ENCODE results near the gene CRACR2B.
A peak's percentile ranks its signal among the peaks of the same experiment; 100 is the strongest.

The CRACR2B gene

GRCh38 chr11:868802-869201 lies 41.1 kb downstream of the CRACR2B start:
- DNase-seq, result no peak

GRCh38 chr11:869399-870126 lies 41.8 kb downstream of the CRACR2B start:
- DNase-seq, result no peak

DNA sequence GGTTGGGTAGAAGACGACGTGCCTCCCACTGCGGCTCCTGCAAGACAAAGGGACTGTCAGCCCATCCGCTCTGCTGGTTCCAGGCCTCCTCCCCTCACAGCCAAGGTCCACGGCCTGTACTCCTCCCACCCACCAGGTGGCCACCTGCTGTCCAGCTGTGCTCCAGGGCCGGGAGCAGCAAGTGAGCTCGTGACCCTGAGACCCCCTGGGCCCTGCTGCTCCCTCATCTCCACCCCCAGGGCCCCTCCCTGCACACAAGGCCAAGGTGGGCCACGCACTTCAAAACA lies 42.4 kb downstream of the CRACR2B start:
- DNase-seq, result no peak

- no peak for DNase-seq
Observed at GRCh38 chr11:870418-870817, 42.7 kb downstream of the CRACR2B start.

GRCh38 chr11:871472-871871 lies 43.8 kb downstream of the CRACR2B start:
- DNase-seq, result no peak

- no peak for DNase-seq
Observed at GRCh38 chr11:872799-873198, 45.1 kb downstream of the CRACR2B start.

- no peak for DNase-seq
Observed at GRCh38 chr11:873706-874105, 46.0 kb downstream of the CRACR2B start.

DNA sequence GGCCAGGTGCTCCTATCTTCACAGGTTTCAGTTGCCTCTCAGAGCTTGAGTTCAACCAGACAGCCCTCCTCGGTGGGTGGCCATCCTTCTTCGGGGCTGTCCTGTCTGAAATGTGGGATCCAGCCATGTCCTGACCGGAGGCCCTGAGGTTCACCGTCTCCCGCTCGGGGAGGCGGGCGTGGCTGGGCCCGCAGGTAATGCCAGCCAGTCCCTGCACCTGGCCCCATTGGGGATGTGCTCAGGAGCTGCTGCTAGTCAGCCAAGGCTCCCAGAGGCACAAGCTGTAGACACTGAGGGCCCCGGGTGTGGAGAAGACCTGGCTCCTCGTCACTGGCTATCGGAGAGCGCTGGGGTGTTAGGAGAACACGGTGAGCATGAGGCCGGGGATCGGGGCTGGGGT lies 47.5 kb downstream of the CRACR2B start:
- DNase-seq, result no peak

- DNase-seq, result no peak
Observed at GRCh38 chr11:875769-876301, 48.1 kb downstream of the CRACR2B start.

- peak in 8 of 14 donors; percentile 11 to 88 (median 31) for DNase-seq
Observed at GRCh38 chr11:876545-876944, 48.8 kb downstream of the CRACR2B start.

GRCh38 chr11:877565-877964 lies 49.8 kb downstream of the CRACR2B start:
- DNase-seq, result no peak

GRCh38 chr11:880447-880846 lies 52.7 kb downstream of the CRACR2B start:
- no peak for DNase-seq

Measured in C1 segment of cervical spinal cord (tissue), 14 donors.